HG02943 (cell line): ENCODE data around the gene SLC38A10.

Experiments used
- ATAC-seq: cut with Tn5 transposase; IDR thresholded peaks from one replicate; pipeline ENCODE4 v1.9.1; 2021; ENCODE audit warnings: mild to moderate bottlenecking, low read depth, moderate library complexity; ENCODE audit not compliant: unreplicated experiment

The SLC38A10 gene

DNA sequence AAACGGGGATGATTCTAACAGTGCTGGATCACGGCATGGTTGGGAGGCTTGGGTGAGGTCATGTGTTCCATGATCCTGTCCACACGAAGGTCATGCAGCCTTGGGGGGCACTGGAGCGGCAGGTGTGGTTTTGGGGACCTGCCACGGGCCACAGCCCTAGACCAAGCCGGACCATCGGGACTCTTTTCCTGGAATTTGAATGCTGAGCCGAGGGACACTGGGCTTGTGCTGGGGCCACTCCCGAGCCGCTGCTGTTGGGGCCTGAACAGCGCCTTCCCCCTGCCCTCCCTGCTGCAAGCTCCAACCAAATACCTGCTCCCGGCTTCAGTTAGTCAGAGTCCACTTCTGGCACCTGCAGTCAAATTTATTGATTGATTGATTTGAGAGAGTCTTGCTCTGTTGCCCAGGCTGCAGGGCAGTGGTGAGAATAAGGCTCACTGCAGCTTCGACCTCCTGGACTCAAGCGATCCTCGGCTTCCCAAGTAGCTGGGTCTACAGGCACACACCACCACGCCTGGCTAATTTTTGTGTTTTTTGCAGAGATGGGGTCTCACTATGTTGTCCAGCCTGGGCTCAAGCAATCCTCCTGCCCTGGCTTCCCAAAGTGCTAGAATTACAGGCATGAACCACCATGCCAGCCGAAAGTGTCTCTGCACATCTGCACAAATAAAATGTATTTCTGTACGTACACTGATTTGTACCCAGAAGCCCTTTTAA is 37.2 kb upstream of the SLC38A10 start:
- ATAC-seq: no peak

DNA sequence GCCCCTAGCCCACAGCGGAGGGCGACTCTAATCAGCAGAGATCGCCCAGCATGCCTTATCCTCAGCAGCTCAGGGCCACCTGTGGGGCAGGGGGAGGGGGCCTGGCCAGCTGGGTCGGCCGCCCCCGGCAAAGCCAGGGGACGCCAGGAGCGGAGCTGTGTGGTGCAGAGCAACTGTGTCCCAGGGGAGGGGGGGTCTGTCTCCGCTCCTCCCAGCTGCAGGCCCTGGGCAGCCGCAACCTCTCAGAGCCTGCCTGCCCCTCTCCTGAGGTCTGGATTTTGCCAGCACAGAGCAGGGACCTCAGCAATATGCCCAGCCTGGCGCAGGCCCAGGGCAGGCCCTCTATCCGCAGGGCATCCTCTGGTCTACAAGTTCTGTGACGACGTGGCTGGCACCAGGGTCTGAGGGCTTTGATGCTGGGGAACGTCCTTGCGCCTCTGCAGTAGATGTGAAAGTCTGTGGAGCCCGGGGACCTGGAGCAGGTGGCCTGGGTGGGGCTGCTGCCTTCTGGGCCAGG is 36.5 kb upstream of the SLC38A10 start:
- ATAC-seq: no peak

DNA sequence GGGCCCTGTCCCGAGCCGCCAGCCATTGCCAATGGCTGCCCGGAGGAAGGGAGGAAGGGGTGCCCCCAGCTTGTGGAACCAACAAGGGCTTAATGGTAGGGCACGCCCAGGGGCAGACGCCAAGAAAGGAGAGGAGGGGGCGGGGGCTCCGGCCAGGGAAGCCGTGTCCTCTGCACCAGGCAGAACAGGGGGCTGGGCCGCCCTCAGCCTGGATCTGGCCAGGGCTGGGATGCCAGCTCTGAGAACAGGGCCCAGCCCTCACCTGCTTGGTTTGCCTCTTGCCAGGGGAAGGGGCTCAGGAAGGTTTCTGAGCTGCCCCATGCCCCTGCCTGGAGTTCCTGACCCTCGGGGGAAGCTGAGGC is 35.8 kb upstream of the SLC38A10 start:
- no peak for ATAC-seq

- no peak for ATAC-seq
Observed at GRCh38 chr17:81329927-81330883, 35.1 kb upstream of the SLC38A10 start.

GRCh38 chr17:81328978-81329926 is 34.1 kb upstream of the SLC38A10 start:
- no peak for ATAC-seq

DNA sequence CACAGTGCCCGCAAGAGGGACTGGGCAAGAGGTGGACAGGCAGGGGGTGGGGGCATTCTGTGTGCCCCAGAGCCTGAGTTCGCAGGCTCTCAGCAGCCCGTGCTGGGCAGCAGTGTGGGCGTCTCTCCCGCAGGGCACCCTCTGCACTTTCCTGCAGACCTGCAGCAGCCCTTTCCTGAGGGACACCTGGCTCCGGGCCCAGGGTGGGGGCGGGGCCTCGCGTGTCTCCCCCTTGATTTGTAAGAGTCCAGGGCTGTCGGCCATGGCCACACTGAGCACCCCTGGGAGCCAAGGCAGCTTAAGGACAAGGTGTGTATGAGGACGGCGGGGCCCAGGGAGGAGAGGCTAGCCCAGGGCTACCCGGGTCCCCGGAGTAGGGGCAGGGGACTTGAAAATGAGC is 33.4 kb upstream of the SLC38A10 start:
- no peak for ATAC-seq

GRCh38 chr17:81325714-81326358 is 30.7 kb upstream of the SLC38A10 start:
- ATAC-seq: no peak

GRCh38 chr17:81324851-81325713 is 30.0 kb upstream of the SLC38A10 start:
- no peak for ATAC-seq

GRCh38 chr17:81324177-81324850 is 29.2 kb upstream of the SLC38A10 start:
- ATAC-seq: no peak

DNA sequence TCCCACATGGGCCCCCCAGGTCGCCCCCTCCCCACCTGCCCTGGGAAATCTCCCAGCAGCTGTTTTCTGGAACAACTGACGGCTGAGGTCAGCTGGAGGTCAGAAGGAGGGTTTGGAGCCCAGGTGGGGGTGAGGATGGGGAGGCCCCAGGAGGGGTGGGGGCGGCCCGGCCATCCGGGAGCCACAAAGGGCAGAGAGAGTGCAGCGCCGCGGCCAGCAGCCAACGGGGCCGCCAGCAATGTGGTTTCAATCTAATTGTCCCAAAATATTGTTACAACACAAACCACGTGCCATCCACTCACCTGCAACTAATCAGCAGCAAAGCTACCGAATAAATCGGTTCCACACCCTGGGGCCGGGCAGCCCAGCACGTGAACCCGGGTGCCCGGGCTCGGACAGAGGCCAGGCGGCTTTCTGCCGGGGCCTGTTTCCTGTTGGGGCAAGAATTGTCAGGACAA is 28.3 kb upstream of the SLC38A10 start:
- ATAC-seq: no peak

DNA sequence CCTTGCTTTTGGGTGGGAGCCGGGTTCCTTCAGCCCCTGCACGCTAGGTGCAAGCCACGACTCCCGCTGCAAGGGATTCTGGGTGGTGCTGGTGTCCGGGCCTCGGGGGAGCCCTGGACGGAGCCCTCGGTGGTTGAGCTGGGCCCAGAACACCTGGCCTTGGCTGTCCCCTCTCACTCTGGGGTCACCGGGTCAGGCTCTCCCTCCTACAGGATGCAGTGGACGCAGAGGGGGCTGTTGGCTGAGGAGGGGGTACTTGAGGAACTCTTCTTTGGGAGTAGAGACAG is 27.9 kb upstream of the SLC38A10 start:
- no peak for ATAC-seq

DNA sequence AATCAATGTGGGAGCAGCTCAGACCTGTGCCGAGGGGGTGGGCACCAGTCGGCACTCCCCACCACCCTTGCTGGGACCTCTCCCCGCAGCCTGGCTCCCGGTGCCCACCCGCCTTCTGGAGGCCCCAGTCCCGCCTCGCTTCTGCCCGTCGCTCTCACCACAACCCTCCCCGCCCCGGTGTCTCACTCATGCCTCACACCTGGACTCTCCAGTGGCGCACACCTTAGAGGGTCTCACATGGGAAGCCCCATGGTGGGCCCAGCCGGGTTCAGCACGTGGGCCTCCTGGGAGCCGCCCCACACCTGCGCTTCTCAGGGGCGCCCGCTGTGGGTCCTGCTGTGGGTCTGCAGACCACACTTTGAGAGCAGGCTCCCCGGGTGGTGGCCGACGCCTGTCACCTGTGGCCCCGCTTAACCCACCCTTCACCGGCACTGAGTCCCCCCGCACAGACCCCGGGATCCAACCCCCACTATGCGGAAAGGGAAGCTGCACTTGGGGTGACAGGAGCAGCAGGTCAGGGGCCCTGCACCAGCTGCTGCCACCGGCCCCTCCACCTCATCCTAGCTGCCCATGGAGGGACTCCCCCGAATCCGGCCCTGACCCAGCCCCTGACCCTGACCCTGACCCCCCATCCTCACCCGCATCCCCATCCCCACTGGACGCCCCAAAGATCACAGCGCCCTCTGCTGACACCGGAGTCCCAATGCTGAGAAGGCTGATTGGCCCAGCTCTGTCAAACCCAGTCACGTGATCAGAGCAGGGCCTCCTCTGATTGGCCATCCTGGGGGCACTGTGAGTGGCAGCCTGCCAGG is 27.4 kb upstream of the SLC38A10 start:
- ATAC-seq: no peak

GRCh38 chr17:81317961-81318605 is 23.0 kb upstream of the SLC38A10 start:
- no peak for ATAC-seq

GRCh38 chr17:81317530-81317821 is 22.4 kb upstream of the SLC38A10 start:
- ATAC-seq: no peak

GRCh38 chr17:81315885-81316391 is 20.8 kb upstream of the SLC38A10 start:
- ATAC-seq: no peak

DNA sequence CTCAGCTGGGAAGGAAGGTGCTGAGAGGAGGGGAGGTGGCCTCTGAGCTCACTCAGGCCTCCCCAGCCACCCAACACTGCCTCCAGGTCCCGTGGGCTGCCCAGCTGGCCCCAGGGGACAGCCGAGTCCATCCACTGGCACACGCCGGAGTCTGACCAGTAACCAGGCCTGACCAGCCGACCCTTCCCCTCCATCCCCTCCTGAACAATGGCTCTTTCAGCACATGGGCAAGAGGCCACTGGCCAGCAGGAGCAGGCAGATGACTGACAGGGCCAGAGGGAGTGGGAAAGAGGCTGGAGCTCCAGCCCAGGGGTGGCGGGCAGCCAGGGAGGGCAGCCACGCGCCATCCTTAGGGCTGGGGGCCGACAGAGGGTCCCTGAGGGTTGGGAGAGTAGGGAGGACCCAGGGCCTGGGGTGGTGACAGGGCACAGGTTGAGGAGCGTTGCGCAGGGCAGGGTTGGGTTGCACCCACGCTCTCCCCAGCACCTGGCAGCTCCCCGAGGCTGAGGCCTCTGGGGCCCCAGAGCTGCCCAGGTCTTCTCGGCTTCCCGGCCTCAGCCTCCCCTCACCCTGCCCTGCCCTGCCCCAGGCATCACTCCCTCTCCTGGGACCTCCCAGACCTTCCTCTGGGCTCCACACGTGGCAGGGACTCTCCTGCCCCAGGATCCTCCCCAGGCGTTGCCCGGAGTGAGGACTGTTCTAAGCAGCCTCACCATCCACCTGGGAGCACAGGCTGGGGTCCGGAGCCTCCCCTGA is 20.2 kb upstream of the SLC38A10 start:
- ATAC-seq: no peak
